DND-41 (cell line): ENCODE data around the gene CCDC148.

ENCODE experiments used
- CTCF ChIP-seq: IDR thresholded peaks from 2 replicates; pipeline ENCODE4 v1.5.1; 2012; ENCODE audit warnings: borderline replicate concordance, low read length, moderate library complexity, mild to moderate bottlenecking; ENCODE audit not compliant: poor library complexity, severe bottlenecking; ENCODE audit errors: extremely low read depth
- EZH2 ChIP-seq: IDR thresholded peaks from 3 replicates; pipeline ENCODE4 v1.6.1; 2012; ENCODE audit warnings: borderline replicate concordance, low read depth, mild to moderate bottlenecking, moderate library complexity, low read length, inconsistent platforms; ENCODE audit not compliant: severe bottlenecking

GRCh38 chr2:158478816-158479215 is 22.3 kb upstream of the CCDC148 start:
- TF ChIP-seq CTCF (no peak), EZH2 (no peak)
